Measurements from ENCODE around the gene VDR.

GRCh38 chr12:47795814-47796411 is 108.9 kb downstream of the VDR start:
- no peak for TF ChIP-seq TAF1 (IDR thresholded peaks at IDR 0.05; ENCODE audit: low read depth, low read length)
- no peak for TF ChIP-seq POLR2AphosphoS5 (IDR thresholded peaks at IDR 0.05; ENCODE audit: low read depth, low read length)
- no peak for TF ChIP-seq POLR2A (IDR thresholded peaks at IDR 0.05; ENCODE audit: low read depth, low read length)
